ENCODE data around the gene PLCG2. TPM values are rescaled to one million over a fixed set of nuclear protein-coding genes. Genes with fewer than 3 reads are reported as not detected.
"Not testable (repeated sequence)": the region's sequence is repeated elsewhere in the genome, so short reads cannot be mapped to it uniquely, and the experiment has no call there.

PLCG2 gene
- total RNA-seq, 2 experiments from 2014 or later, result 13.5 to 15.2 TPM

GRCh38 chr16:81934711-81935110 is 155.6 kb downstream of the PLCG2 start:
- H3K27ac Mint-ChIP-seq; H3K4me1 Mint-ChIP-seq; H3K9me3 Mint-ChIP-seq; H3K36me3 Mint-ChIP-seq; H3K27me3 Mint-ChIP-seq; H3K4me3 Mint-ChIP-seq; DNase-seq; ATAC-seq (ENCODE audit: low read depth): not testable (repeated sequence)
- POLR2A ChIA-PET, result interaction anchor here (0.6 kb wide), 1 partner anchor 107 kb away, joined by 3 read pairs; no protein-coding TSS in a partner anchor

- Mint-ChIP-seq H3K27me3 (no peaks in the 10 kb centered on the region), H3K4me3 (no peak overlapping the region), H3K27ac (no peak overlapping the region), H3K36me3 (no peaks in the 10 kb centered on the region), H3K9me3 (no peaks in the 10 kb centered on the region), H3K4me1 (no peaks in the 10 kb centered on the region)
- POLR2A ChIA-PET, result no interaction called here
- ATAC-seq (ENCODE audit: low read depth) (no peak), DNase-seq (no peak)
These were observed 157.3 kb downstream of the PLCG2 start for GRCh38 chr16:81936209-81937000.

- H3K4me3 Mint-ChIP-seq, result no peak overlapping the region
- no peak for DNase-seq
- no peaks in the 10 kb centered on the region for H3K9me3 Mint-ChIP-seq
- no peaks in the 10 kb centered on the region for H3K4me1 Mint-ChIP-seq
- no peak overlapping the region for H3K27ac Mint-ChIP-seq
- POLR2A ChIA-PET, result no interaction called here
- H3K36me3 Mint-ChIP-seq, result no peaks in the 10 kb centered on the region
- no peaks in the 10 kb centered on the region for H3K27me3 Mint-ChIP-seq
- ATAC-seq (ENCODE audit: low read depth), result no peak
These were observed 158.4 kb downstream of the PLCG2 start for GRCh38 chr16:81937305-81938038.

GRCh38 chr16:81938326-81939163 is 159.5 kb downstream of the PLCG2 start:
- H3K9me3 Mint-ChIP-seq, result no peaks in the 10 kb centered on the region
- H3K27ac Mint-ChIP-seq, result no peak overlapping the region
- no peak overlapping the region for H3K4me3 Mint-ChIP-seq
- ATAC-seq (ENCODE audit: low read depth) (no peak), DNase-seq (no peak)
- POLR2A ChIA-PET, result no interaction called here
- H3K4me1 Mint-ChIP-seq, result no peaks in the 10 kb centered on the region
- no peaks in the 10 kb centered on the region for H3K27me3 Mint-ChIP-seq
- no peaks in the 10 kb centered on the region for H3K36me3 Mint-ChIP-seq

- ATAC-seq (ENCODE audit: low read depth), result no peak
- no peaks in the 10 kb centered on the region for H3K36me3 Mint-ChIP-seq
- POLR2A ChIA-PET, result no interaction called here
- H3K27ac Mint-ChIP-seq, result no peak overlapping the region
- no peaks in the 10 kb centered on the region for H3K9me3 Mint-ChIP-seq
- H3K4me1 Mint-ChIP-seq, result no peaks in the 10 kb centered on the region
- no peak overlapping the region for H3K4me3 Mint-ChIP-seq
- no peaks in the 10 kb centered on the region for H3K27me3 Mint-ChIP-seq
- no peak for DNase-seq
These were observed 160.3 kb downstream of the PLCG2 start for GRCh38 chr16:81939164-81940056.

GRCh38 chr16:81940781-81941560 is 161.9 kb downstream of the PLCG2 start:
- ATAC-seq (ENCODE audit: low read depth) (no peak), DNase-seq (no peak)
- POLR2A ChIA-PET, result no interaction called here
- no peaks in the 10 kb centered on the region for H3K27me3 Mint-ChIP-seq
- H3K9me3 Mint-ChIP-seq, result no peaks in the 10 kb centered on the region
- H3K27ac Mint-ChIP-seq, result no peak overlapping the region
- H3K4me1 Mint-ChIP-seq, result no peaks in the 10 kb centered on the region
- no peak overlapping the region for H3K4me3 Mint-ChIP-seq
- no peaks in the 10 kb centered on the region for H3K36me3 Mint-ChIP-seq

- H3K9me3 Mint-ChIP-seq, result no peaks in the 10 kb centered on the region
- ATAC-seq (ENCODE audit: low read depth), result no peak
- no peaks in the 10 kb centered on the region for H3K4me1 Mint-ChIP-seq
- POLR2A ChIA-PET, result no interaction called here
- DNase-seq, result no peak
- no peak overlapping the region for H3K4me3 Mint-ChIP-seq
- no peak overlapping the region for H3K27ac Mint-ChIP-seq
- no peaks in the 10 kb centered on the region for H3K36me3 Mint-ChIP-seq
- H3K27me3 Mint-ChIP-seq, result no peaks in the 10 kb centered on the region
These were observed 163.0 kb downstream of the PLCG2 start for GRCh38 chr16:81942007-81942601.

GRCh38 chr16:81945665-81946064 is 166.6 kb downstream of the PLCG2 start:
- Mint-ChIP-seq H3K4me3 (no peak overlapping the region), H3K27me3 (no peaks in the 10 kb centered on the region)
- POLR2A ChIA-PET, result no interaction called here

GRCh38 chr16:81946206-81946605 is 167.1 kb downstream of the PLCG2 start:
- no peak overlapping the region for H3K4me3 Mint-ChIP-seq
- H3K9me3 Mint-ChIP-seq, result peaks cover 1% of the 10 kb centered on the region
- H3K4me1 Mint-ChIP-seq, result no peaks in the 10 kb centered on the region
- POLR2A ChIA-PET, result no interaction called here
- no peak overlapping the region for H3K27ac Mint-ChIP-seq
- no peak for DNase-seq
- H3K36me3 Mint-ChIP-seq, result no peaks in the 10 kb centered on the region
- ATAC-seq (ENCODE audit: low read depth), result no peak
- no peaks in the 10 kb centered on the region for H3K27me3 Mint-ChIP-seq

More at GRCh38 chr16:81945665-81946064, 166.6 kb downstream of the PLCG2 start:
- DNase-seq (no peak), ATAC-seq (ENCODE audit: low read depth) (no peak)
- no peaks in the 10 kb centered on the region for H3K4me1 Mint-ChIP-seq
- no peak overlapping the region for H3K27ac Mint-ChIP-seq
- peaks cover 1% of the 10 kb centered on the region for H3K9me3 Mint-ChIP-seq
- no peaks in the 10 kb centered on the region for H3K36me3 Mint-ChIP-seq

- peaks cover 9% of the 10 kb centered on the region for H3K9me3 Mint-ChIP-seq
- H3K36me3 Mint-ChIP-seq, result no peaks in the 10 kb centered on the region
- H3K4me3 Mint-ChIP-seq, result no peak overlapping the region
- ATAC-seq (ENCODE audit: low read depth), result no peak
- DNase-seq, result no peak
- H3K27ac Mint-ChIP-seq, result no peak overlapping the region
- no peaks in the 10 kb centered on the region for H3K4me1 Mint-ChIP-seq
- POLR2A ChIA-PET, result no interaction called here
- H3K27me3 Mint-ChIP-seq, result peaks cover 2% of the 10 kb centered on the region
These were observed 172.5 kb downstream of the PLCG2 start for GRCh38 chr16:81951564-81951963.

GRCh38 chr16:81956213-81956948 is 177.3 kb downstream of the PLCG2 start:
- Mint-ChIP-seq H3K36me3 (no peaks in the 10 kb centered on the region), H3K4me1 (no peaks in the 10 kb centered on the region), H3K27ac (no peak overlapping the region), H3K27me3 (peaks cover 6% of the 10 kb centered on the region), H3K9me3 (peaks cover 6% of the 10 kb centered on the region), H3K4me3 (no peak overlapping the region)
- DNase-seq (no peak), ATAC-seq (ENCODE audit: low read depth) (no peak)
- POLR2A ChIA-PET, result no interaction called here

Measured in activated naive CD8-positive, alpha-beta T cell treated with anti-CD3 and anti-CD28 coated beads, Interleukin-2, amount 10 ng/mL, durations not matched to agents 7 days and 5 days (primary cell).